Adrenal gland (tissue), 5 donors: ENCODE data around the gene EDNRB.
A peak's percentile ranks its signal among the peaks of the same experiment; 100 is the strongest.

Experiments used
- POLR2A ChIP-seq, 2 donors: fragments of 450-650 bp; IDR thresholded peaks; one replicate each; pipeline ENCODE4 v1.6.1; 2017; ENCODE audit warnings: antibody characterized with exemption in 2 of 2, mild to moderate bottlenecking in 2 of 2, moderate library complexity in 1 of 2
- TF ChIP-seq, protein P1 (sequence below), 6 experiments: fragments of 450-650 bp in 4 of 6; fragments of 200-600 bp in 2 of 6; sonication (generic) in 1 of 6; IDR thresholded peaks; 1 replicate in 5 of 6; 2 replicates in 1 of 6; pipeline versions ENCODE4 v1.5.1 to v1.8.0; 2016 to 2021; ENCODE audit warnings: antibody characterized with exemption in 6 of 6, mild to moderate bottlenecking in 2 of 6, moderate library complexity in 1 of 6
- donor health status: DM: no; HTN: no; CAD: no.

DNA sequence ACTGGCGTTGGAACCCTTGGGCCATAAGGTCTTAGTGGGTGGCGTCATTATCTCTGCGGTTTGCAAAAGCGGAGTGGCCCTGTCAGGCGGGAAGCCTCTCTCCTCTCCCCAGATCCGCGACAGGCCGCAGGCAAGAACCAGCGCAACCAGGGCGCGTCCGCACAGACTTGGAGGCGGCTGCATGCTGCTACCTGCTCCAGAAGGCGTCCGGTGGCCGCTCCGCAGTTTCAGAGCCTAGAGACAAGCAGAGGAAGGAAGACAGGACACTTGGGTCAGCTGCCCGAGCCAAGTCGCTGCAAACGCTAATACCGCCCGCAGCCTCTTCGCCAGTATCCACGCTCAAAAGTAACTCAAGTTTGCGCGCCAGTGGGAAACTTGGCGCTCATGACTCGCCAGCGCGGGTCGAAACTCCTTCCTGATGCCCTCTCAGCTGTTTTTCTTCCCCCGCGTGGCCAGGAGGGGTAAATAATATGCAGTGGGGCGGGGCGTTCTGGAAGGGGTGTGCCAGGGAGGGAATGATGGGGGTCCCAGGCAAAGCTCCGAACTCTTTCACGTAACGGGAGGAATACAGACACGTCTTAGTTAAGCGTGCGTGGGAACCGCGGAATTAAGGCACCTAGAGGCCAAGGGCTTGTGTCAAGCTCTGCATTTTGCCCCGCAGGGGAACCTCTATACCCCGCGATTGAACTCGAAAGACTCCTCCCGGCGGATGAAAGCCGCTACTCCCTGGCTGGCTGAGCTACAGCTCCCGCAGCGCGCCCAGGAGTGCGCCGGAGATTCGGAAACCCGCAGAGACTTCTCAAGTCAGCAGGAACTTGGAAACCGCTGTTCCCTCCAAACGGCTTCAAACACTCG lies at the start of gene EDNRB:
- TF ChIP-seq, protein P1, sequence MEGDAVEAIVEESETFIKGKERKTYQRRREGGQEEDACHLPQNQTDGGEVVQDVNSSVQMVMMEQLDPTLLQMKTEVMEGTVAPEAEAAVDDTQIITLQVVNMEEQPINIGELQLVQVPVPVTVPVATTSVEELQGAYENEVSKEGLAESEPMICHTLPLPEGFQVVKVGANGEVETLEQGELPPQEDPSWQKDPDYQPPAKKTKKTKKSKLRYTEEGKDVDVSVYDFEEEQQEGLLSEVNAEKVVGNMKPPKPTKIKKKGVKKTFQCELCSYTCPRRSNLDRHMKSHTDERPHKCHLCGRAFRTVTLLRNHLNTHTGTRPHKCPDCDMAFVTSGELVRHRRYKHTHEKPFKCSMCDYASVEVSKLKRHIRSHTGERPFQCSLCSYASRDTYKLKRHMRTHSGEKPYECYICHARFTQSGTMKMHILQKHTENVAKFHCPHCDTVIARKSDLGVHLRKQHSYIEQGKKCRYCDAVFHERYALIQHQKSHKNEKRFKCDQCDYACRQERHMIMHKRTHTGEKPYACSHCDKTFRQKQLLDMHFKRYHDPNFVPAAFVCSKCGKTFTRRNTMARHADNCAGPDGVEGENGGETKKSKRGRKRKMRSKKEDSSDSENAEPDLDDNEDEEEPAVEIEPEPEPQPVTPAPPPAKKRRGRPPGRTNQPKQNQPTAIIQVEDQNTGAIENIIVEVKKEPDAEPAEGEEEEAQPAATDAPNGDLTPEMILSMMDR (IDR thresholded peaks at IDR 0.05), result peak in 4 of 6 experiments; percentile 14 to 40 (median 24)
- TF ChIP-seq POLR2A (IDR thresholded peaks at IDR 0.05), result peak in 1 of 2 donors; percentile 24
